GM13976 (cell line): ENCODE results near the gene ATP6V0E1.

ENCODE experiments used
- DNase-seq: peaks from one replicate; pipeline ENCODE4 v3.0.0; 2012; ENCODE audit warnings: low spot score
- in situ Hi-C: fragments of 300-500 bp; cut with MboI; formaldehyde crosslinking; loops from one replicate; pipeline ENCODE4 v1.12.0; 2022; ENCODE audit warnings: low sequenced_read_pairs, mixed read lengths, inconsistent platforms; ENCODE audit not compliant: unreplicated experiment
- TF ChIP-seq, protein P1 (sequence below): IDR thresholded peaks from 2 replicates; pipeline ENCODE4 v1.5.1; 2012; ENCODE audit warnings: borderline replicate concordance, mild to moderate bottlenecking; ENCODE audit not compliant: insufficient read depth; ENCODE audit errors: extremely low read depth, missing control alignments, control extremely low read depth

The ATP6V0E1 gene

GRCh38 chr5:173047838-173048105 is 64.2 kb downstream of the ATP6V0E1 start:
- TF ChIP-seq, protein P1, sequence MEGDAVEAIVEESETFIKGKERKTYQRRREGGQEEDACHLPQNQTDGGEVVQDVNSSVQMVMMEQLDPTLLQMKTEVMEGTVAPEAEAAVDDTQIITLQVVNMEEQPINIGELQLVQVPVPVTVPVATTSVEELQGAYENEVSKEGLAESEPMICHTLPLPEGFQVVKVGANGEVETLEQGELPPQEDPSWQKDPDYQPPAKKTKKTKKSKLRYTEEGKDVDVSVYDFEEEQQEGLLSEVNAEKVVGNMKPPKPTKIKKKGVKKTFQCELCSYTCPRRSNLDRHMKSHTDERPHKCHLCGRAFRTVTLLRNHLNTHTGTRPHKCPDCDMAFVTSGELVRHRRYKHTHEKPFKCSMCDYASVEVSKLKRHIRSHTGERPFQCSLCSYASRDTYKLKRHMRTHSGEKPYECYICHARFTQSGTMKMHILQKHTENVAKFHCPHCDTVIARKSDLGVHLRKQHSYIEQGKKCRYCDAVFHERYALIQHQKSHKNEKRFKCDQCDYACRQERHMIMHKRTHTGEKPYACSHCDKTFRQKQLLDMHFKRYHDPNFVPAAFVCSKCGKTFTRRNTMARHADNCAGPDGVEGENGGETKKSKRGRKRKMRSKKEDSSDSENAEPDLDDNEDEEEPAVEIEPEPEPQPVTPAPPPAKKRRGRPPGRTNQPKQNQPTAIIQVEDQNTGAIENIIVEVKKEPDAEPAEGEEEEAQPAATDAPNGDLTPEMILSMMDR: no peak
- DNase-seq: no peak
- in situ Hi-C loops: no loop called here

GRCh38 chr5:173050791-173051190 is 67.2 kb downstream of the ATP6V0E1 start:
- TF ChIP-seq, protein P1: no peak
- DNase-seq: no peak
- in situ Hi-C loops: no loop called here

- no peak for DNase-seq
- in situ Hi-C loops: no loop called here
- TF ChIP-seq, protein P1: no peak
Observed at GRCh38 chr5:173051746-173052145, 68.2 kb downstream of the ATP6V0E1 start.

DNA sequence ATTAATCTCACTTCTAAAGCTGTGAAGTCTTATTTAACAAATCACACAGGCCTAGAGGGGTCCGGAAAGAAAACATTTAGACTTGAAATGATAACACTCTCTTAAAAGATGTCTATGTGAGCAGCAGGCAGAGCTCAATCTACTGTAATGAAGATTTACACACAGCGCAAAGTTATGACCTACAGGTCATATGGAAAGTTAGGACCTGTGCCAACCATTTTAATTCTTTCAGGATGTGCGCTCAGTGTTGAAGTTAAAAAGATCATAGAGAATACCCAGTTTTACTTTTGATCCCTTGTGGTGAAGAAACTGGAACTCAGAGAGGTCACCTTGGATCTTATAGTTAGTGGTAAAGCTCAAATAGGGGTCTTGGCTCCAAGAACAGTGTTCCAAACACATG is 69.5 kb downstream of the ATP6V0E1 start:
- in situ Hi-C loops: no loop called here
- TF ChIP-seq, protein P1: no peak
- DNase-seq: no peak

DNA sequence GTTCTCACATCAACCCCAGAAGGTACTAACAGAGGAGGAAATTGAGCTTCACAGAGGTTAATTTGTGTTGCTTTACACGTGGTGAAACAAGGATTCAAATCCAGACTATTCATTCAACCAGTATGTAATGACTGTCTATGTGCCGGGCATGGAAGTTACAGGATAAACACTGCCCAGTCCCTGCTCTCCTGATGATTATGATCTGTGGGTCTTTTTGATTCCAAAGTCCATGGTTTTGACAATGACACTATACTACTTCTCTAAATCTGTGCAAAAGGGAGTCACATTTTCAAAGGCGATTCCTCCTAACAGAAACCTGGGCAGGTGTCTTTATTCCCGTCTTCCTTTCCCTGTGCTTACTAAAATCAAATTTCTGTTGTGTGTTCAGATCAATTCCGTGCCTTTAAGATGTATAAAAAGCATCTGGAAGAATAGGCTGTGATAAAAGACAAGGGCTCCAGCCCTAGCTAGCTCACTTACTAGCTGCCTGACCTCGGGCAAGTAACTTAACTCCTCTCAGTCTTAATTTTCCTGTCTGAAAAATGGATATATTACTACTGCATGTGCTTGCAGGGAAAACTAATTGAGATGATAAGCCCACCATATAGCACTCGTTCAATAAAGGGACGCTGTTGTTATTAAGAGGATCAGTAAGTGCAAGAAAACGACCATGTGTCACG is 71.6 kb downstream of the ATP6V0E1 start:
- in situ Hi-C loops: no loop called here
- TF ChIP-seq, protein P1: no peak

DNA sequence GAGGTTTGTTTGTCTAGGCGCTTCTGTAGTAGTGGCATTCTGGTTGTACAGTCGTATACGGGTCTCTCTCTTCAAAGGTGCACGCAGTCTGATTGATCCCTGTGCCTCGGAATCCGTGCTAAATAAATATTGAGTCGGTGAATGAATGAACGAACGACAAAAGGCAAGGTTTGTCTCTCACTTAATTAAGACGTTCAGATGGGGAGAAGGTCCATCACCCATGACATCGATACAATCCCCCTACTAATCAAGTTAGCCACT is 72.1 kb downstream of the ATP6V0E1 start:
- in situ Hi-C loops: no loop called here
- no peak for DNase-seq
- TF ChIP-seq, protein P1: no peak

More for the DNA sequence above, 71.6 kb downstream of the ATP6V0E1 start:
- no peak for DNase-seq
